NK-92 (cell line): ENCODE results near the gene CPN2.

Experiments
- DNase-seq: peaks from one replicate; lab custom pipeline; 2025; ENCODE audit not compliant: unreplicated experiment; lab: John Stamatoyannopoulos, UW

The CPN2 gene

GRCh38 chr3:194382196-194382891, 31.2 kb upstream of the CPN2 start:
- no peak for DNase-seq

- DNase-seq, result no peak
Observed at GRCh38 chr3:194381460-194381875, 30.3 kb upstream of the CPN2 start.

DNA sequence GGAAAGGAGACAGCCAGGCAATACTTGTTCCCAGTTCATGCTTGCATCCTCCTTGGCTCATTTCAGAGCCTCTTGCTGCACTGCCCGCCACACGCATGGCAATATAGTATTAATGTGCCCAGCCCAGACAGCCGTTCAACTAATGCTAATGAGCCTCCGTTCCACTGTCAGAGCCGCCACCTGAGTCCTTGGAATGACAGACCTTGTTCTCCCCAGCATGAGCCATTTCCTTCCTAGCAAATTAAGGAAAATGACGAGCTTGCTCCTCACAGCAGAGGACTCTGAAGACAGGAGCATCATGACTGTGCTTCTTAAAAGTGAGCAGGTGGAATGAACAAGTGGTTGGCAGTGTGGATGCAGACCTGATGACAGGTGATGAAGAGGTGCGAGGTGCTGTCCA, 29.2 kb upstream of the CPN2 start:
- DNase-seq, result no peak

DNA sequence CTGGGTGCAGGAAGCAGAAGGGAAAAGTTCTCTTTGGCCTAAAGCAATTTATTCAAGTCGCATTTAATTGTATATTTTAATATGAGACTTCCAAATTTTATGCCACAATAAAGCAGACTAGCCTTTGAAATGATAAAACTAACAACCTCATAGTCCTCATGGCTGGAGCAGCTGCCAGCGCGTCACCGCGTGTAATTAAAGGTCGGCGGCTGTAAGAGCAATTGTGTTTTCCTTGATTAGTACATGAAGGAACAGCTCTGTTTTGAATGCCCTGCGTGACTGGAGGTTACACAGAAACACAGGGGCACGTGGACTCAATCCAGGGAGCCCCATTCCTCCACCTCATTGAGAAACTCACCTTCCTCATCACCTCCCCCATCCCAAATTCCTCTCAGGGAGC, 28.5 kb upstream of the CPN2 start:
- no peak for DNase-seq

DNA sequence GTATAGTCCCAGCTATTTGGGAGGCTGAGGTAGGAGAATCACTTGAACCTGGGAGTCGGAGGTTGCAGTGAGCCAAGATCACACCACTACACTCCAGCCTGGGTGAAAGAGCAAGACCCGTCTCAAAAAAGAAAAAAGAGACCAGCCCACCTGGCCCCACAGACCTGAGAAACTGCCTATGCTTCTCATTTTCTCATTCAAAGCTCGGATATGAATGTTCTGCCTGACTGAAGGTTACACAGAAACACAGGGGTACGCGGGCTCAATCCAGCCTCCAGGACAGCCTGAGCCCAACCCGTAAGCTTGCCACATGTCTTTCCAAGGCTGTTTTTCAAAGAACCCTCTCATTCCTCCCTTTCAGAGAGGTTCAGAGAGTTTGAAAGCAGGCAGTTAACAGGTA, 28.1 kb upstream of the CPN2 start:
- DNase-seq, result no peak

DNA sequence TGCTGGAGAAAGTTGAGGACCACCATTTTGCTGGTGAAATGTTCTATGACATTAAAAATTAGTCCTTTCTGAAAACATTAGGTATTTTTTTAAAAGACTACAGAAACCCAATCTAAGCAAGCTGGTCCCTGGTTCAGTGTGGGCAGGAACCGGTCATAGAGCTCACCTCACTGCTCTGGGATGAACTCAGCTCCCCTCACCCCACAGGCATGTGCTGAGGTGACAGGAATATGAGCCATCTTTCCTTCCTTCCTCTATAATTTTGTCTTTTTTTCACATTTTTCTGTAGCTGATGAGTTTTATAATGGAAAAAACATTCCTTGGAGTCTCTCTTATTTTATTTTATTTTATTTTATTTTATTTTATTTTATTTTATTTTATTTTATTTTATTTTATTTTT, 26.6 kb upstream of the CPN2 start:
- no peak for DNase-seq

DNA sequence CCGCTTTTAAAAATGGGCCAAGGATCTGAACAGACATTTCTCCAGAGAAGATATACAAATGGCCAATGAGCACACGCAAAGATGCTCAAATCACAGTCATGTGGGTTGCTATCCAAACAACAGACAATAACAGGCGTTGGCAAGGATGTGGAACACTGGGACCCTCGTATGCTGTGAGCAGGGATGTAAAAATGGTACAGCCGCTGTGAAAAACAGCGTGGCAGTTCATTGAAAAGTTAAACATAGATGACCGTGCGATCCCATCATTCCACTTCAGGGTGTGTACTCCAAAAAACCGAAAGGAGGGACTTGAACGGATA, 25.1 kb upstream of the CPN2 start:
- no peak for DNase-seq

- DNase-seq, result no peak
Observed at GRCh38 chr3:194375473-194376240, 24.5 kb upstream of the CPN2 start.

- DNase-seq, result no peak
Observed at GRCh38 chr3:194374935-194375334, 23.8 kb upstream of the CPN2 start.

- DNase-seq, result no peak
Observed at GRCh38 chr3:194373899-194374298, 22.8 kb upstream of the CPN2 start.

DNA sequence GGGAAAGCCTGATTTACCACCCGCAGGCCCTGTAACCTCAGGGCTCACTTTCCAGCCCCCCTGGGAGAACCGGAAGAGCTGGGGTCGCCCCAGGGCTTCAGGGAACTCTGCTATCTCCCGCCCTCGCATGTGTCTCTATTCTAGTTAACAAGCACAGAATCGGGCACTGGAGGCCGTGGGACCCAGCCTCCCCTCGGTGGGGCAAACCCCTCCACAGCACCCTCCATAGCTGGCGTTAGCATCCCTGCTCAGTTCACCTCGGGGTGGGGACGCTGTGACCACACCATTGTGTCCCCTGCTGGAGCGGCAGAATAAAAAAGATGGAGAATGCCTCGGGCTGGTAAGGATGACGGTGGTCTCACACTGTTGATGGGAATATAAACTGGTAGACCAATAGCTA, 21.9 kb upstream of the CPN2 start:
- DNase-seq, result no peak

- DNase-seq, result no peak
Observed at GRCh38 chr3:194370753-194371152, 19.6 kb upstream of the CPN2 start.

DNA sequence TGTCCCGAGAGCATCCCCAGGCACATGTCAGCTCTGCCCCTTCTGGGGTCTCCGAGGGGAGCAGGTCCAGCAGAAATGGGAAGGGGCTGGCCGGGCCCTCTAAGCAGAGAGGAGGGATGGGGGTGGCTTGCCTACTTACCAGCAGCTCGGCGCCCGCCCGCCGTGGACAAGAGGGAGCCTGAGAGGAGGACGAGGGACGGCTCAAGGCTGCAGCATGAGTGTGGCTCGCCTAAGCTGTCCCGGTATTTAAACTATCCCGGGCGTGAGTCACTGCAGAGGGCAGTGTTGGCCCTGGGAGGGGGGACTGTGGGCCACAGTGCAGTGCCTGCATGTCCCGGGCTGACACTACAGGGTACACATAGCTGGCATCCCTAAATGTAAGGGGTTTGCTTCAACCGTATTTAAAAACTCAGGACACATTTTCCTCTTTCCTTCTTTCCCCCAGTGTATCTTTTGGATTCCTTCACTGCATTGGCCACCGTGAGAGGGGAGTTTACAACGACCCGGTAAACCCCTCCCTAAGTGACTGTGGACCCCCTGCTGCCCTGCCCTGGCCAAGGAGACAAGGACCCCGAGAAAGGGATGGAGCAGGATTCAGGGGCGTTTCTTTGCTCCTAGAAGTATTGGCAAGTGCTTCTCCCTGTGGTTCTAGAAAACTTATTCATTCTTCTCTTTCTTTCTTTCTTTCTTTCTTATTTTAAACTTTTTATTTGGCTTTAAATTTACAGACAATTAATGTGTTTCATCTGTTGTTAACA, 18.6 kb upstream of the CPN2 start, which contains the start of gene LRRC15:
Gene LRRC15, minus strand, starts transcription at position 222 of the 758 bp plus-strand sequence. CDS start 8,700 bp downstream, outside the sequence.
- no peak for DNase-seq

DNA sequence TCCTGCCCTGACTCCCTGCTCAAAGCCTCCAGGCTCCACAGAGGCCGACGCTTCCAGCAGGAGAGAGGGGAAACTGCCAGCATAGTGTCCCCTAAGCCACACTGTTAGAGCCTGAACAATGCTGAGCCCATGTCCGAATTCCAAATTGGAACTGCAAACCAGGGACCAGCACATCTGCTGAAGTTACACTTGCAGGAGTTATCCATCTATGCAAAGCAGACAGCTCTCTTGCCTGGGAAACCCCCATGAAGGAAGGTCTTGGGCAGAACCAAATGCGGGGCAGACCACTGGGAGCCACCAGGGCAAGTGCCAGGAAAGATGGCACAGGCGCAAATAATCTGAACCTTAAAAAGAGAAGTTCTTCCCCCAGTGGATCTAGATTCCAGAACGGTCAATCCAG, 17.8 kb upstream of the CPN2 start:
- DNase-seq, result no peak

GRCh38 chr3:194367992-194368841, 17.1 kb upstream of the CPN2 start:
- DNase-seq, result no peak

DNA sequence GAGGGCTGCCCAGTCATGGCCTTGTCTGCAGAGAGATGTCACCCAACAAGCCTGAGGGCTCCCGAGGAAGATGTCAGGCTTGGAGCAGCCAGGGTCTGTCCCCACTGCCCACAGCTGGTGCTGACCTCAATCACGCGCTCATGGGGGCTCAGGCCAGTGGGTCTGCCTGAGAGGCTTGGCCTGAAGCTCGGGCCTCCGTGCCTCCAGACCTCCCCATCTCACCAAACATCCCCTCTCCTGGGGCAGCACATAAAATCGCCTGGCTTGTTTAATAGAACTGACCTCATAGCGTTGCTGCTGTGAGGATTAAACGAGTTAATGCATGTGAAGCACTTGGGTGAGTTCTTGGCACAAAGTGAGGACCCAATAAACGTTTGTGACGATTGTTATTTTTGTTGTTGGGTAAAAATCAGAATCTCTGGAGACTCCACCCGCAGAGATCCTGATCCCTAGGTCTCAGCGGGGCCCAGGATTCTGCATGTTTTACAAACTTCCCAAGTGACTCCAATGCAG, 14.9 kb upstream of the CPN2 start:
- no peak for DNase-seq

DNA sequence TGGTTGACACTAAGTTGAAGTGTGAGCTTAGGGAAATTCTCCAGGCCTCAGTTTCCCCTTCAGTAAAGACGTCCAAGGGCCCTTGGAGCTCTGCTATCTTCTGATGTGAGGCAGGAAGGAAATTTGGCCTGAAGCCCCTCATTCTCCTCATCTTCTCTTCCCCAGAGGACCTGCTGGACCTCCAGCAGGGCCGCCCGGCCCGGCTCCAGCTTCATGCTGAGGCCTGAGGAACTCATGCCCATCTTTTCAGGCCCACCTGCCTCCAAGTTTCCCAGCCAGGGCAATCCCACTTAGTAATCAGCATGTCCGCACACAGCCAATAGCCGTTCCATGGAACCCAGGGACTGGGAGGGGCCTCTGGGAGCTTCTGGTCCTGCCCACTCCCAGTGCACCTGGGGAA, 14.4 kb upstream of the CPN2 start:
- no peak for DNase-seq

DNA sequence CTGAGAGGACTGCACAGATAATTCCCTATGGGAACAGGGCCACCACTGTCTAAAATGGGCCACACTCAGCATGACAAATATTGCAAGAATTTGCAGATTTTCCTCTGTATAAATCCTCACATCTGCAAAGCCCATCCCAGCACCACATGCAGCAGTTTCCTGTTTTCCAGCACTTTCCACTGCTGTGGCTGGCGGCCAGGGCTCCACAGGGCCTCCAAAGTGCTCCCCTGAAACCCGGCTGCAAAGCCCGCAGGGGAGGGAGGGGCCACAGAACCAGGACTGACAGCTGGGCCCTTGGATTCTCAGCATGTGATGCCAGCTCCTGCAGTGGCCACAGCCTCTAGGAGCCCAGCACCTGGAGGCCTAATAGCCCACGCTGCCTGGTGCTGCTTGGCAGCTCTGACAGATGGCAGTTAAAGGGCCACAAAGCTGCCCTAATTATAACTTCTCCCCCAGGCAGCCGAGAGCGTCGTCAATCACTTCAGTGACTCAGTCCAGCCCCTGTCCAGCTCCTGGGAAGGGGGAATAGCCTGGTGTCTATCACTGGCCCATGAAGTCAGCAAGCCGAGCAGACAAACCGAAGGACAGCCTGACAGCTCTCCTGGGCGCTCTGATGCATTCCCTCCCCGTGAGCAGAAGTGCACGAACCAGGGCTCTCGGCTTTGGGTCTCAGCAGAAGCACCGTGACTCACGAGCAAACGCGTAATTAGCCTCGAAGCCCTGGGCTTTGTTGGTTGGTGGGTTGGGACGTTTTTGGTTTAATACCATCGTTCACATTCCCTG, 13.7 kb upstream of the CPN2 start:
- no peak for DNase-seq

GRCh38 chr3:194364314-194364651, 13.2 kb upstream of the CPN2 start:
- DNase-seq, result no peak

DNA sequence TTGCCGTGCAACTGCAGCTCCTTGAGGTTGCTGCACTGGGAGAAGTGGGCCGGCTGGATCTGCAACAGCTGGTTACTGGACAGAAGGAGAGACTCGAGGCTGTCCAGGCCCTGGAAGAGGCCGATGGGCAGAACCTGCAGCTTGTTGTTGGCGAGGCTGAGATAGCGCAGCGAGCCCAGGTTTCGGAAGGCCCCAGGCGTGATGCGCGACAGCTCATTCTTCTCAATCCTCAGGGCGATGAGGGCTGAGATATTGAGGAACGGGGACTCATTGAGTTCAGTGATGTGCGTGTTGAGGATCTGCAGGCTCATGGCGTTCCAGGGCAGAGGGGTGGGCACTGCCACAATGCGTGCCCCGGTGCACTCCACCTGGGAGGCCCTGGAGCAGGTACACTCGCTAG, 9.4 kb upstream of the CPN2 start:
- no peak for DNase-seq
